ENCODE results near the gene EHBP1.

DNA sequence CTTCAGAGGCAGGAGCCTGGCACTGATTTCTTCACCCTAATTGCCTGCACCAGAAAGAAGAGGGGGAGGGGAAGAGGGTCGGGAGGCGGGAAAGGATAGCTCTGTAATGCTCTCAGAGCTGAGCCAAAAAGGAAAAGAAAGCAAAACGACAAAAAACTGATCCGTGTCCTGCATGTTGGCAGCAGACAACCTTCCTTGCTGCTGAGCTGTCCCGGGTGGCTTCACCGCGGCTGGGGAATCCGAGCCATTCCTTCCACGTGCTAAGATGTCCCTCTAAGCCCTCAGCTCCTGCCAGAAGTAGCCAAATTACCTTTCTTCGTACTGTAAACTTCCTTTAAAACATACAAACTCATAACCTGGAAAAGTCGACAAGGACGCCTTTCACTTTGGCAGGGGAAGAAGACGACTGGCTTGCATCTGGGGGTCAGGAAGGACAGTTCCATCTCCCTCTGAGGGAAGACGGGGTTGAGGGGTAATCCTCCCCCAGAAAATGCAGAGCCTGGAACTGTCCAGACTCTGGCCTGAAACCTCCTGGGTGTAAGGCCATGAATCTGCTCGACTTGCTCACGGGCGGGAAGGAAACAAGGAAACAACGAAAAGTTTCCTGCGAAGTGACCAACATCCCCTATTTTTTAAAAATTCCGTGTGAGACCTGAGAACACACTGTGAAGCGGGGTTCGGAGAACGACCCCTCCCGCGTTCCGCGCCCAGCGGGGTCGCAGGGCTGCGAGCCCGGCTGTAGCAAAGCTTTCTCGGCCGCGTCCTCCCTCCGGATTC lies 352.8 kb downstream of the EHBP1 start:
- TF ChIP-seq, protein P1, sequence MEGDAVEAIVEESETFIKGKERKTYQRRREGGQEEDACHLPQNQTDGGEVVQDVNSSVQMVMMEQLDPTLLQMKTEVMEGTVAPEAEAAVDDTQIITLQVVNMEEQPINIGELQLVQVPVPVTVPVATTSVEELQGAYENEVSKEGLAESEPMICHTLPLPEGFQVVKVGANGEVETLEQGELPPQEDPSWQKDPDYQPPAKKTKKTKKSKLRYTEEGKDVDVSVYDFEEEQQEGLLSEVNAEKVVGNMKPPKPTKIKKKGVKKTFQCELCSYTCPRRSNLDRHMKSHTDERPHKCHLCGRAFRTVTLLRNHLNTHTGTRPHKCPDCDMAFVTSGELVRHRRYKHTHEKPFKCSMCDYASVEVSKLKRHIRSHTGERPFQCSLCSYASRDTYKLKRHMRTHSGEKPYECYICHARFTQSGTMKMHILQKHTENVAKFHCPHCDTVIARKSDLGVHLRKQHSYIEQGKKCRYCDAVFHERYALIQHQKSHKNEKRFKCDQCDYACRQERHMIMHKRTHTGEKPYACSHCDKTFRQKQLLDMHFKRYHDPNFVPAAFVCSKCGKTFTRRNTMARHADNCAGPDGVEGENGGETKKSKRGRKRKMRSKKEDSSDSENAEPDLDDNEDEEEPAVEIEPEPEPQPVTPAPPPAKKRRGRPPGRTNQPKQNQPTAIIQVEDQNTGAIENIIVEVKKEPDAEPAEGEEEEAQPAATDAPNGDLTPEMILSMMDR (IDR thresholded peaks at IDR 0.05) = no peak
- TF ChIP-seq POLR2A (IDR thresholded peaks at IDR 0.05) = no peak
- TF ChIP-seq POLR2AphosphoS5 (IDR thresholded peaks at IDR 0.05) = peak in 2 of 3 donors; percentile 4 to 32
